Activated CD4-positive, alpha-beta T cell treated with anti-CD3 and anti-CD28 coated beads, Interleukin-2, amount 50 U/mL, for 24 hours (primary cell): ENCODE results near the gene ABCC1.

Source experiments
- DNase-seq, 2 donors: peaks; one replicate each; pipeline ENCODE4 v3.0.0-alpha.2; 2020; ENCODE audit warnings: low read depth in 1 of 2, low spot score in 1 of 2

ABCC1 gene

DNA sequence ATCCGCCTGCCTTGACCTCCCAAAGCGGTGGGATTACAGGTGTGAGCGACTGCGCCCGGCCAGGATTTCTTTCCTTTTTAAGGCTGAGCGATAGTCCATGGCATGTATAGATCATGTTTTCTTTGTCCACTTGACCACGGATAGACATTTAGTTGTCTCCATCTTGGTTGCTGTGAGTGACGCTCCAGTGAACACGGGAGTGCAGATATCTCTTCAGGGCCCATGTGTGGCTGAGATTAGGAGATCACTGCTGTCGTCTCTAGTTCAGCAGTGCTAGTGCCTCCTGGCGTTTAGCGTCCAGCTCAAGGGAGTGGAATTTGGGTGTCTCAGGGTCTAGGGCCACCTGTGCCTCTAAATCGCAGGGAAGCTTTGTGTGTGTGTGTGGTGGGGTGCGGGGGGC lies 41.5 kb downstream of the ABCC1 start:
- no peak for DNase-seq

DNA sequence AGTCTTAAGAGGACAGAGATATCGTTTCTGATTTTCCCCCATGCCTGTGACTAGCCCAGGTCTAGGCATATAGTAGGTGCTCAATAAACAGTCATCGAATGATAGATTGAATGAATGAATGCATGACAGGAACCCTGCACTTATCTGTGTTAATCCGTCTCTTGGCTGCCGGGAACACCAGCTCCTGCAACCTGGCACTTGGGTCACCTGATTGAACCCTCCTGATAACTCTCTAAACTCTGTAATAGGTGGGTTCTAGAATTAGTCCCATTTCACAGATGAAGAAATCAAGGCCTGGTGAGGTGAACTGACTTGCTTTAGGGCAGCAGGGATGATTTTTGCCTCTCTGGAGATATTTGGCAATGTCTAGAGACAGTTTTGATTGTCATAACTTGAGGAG lies 43.7 kb downstream of the ABCC1 start:
- no peak for DNase-seq

- no peak for DNase-seq
These were observed 44.1 kb downstream of the ABCC1 start for GRCh38 chr16:15993541-15993940.

GRCh38 chr16:15993946-15994665 lies 44.7 kb downstream of the ABCC1 start:
- DNase-seq, result no peak

GRCh38 chr16:15996432-15997109 lies 47.2 kb downstream of the ABCC1 start:
- no peak for DNase-seq

DNA sequence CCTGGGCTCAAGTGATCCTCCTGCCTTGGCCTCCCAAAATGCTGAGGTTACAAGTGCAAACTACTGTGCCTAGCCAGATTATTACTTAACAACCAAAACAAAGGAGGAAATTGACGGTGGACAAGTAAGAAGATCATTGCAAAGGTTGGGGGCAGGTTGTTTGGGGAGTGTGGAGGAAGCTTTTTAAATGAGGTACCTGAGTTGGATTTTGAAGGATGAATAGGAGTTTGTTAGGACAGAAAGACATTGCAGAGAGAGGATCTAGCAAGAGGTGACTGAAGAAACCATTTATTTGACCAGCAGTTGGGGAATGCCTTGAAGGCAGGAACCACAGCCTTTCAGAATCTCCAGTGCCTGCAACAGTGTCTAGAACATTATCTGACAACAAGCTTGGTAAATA lies 51.3 kb downstream of the ABCC1 start:
- no peak for DNase-seq

DNA sequence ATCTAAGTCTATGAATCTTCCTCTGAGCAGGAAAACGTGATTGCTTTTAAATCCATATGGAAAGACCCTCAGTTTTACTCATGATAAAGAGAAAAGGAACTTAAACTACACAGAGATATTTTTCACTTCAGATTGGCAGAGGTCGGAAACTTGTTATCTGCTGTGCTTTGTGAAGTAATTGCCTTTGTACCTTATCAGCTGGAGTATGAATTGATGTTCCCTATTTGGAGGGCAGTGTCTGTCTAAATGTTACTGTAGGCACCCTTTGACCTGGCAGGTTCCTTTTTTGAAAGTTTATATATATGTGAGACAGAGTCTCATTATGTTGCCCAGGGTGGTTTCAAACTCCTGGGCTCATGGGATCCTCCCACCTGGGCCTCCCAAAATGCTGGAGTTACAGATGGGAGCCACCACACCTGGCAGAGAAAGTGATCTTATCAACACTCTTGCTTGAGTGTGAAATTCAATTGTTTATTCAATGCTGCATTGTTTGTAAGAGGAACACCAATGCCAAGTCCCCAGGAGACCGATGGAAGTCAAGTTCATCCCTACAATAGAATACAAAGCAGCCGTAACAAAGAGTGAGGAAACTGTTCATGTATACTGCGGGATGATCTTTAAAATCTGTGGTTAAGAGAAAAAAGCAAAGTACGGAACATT lies 52.3 kb downstream of the ABCC1 start:
- DNase-seq, result no peak

GRCh38 chr16:16003719-16004313 lies 54.4 kb downstream of the ABCC1 start:
- DNase-seq, result no peak

- no peak for DNase-seq
These were observed 54.9 kb downstream of the ABCC1 start for GRCh38 chr16:16004314-16004749.

DNA sequence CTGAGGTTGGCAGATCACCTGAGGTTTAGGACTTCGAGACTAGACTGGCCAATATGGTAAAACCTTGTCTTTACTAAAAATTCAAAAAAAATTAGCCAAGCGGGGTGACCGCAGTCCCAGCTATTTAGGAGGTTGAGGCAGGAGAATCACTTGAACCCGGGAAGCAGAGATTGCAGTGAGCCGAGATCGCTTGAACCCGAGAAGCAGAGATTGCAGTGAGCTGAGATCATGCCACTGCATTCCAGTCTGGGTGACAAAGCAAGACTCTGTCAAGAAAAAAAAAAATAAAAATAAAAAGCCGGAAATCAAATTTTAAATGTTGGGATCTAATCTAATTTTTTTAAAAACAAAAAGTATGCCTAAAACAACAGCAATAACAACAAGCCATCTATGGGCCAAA lies 56.3 kb downstream of the ABCC1 start:
- DNase-seq, result no peak

- no peak for DNase-seq
These were observed 57.2 kb downstream of the ABCC1 start for GRCh38 chr16:16006650-16007049.

- no peak for DNase-seq
These were observed 58.3 kb downstream of the ABCC1 start for GRCh38 chr16:16007743-16008111.

DNA sequence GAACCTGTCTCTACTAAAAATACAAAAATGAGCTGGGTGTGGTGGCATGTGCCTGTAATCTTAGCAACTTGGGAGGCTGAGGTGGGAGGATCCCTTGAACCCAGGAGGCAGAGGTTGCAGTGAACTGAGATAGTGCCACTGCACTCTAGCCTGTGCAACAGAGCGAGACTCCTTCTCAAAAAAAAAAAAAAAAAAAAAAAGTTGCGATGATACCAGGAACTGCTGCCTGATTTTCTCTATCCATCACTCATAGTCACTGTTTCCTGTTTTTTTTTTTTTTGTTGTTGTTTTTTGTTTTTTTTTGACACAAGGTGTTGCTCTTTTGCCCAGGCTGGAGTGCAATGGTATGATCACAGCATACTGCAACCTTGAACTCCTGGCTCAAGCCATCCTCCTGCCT lies 59.2 kb downstream of the ABCC1 start:
- DNase-seq, result no peak

- DNase-seq, result no peak
These were observed 60.0 kb downstream of the ABCC1 start for GRCh38 chr16:16009401-16009800.

- no peak for DNase-seq
These were observed 60.8 kb downstream of the ABCC1 start for GRCh38 chr16:16010194-16010593.

GRCh38 chr16:16012144-16012543 lies 62.7 kb downstream of the ABCC1 start:
- DNase-seq, result no peak

DNA sequence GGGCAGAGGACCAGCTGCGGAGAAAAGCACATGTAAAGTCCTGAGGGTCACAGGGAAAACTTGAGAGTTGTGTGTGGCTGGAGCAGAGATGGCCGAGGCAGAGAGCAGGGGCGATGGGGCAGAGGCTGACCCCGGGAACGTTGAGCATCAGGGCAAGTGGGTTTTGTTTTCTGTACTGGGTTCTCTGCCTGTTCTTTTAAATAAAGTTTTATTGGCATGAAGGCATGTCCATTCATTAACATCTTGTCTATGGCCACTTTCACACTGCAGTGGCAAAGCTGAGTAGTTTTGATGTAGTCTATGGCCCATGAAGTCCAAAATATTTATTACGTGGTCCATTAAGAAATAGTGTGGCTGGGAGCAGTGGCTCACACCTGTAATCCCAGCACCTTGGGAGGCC lies 64.4 kb downstream of the ABCC1 start:
- DNase-seq, result no peak

GRCh38 chr16:16014329-16015224 lies 65.2 kb downstream of the ABCC1 start:
- no peak for DNase-seq

- DNase-seq, result no peak
These were observed 66.4 kb downstream of the ABCC1 start for GRCh38 chr16:16015849-16016248.

DNA sequence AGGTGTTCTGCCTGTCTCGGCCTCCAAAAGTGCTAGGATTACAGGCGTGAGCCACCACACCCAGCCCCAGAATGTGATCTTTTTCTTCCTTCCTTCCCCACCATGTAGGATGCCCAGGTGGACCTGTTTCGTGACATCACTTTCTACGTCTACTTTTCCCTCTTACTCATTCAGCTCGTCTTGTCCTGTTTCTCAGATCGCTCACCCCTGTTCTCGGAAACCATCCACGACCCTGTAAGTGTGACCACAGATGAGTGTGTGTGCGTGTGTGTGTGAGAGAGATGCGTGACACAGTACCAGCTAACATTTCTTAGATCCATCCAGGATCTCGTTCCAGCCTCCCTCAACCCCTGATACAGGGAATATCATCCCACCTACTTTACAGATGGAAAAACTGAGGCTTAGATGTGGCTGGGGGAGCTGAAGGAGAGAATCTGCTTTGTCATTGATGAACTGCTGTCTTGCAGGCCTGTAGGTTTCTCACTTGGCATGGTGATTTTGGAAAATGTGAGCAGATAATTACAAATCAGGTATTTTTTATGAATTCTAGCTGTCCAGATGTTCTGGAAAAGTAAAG lies 67.1 kb downstream of the ABCC1 start:
- no peak for DNase-seq

- no peak for DNase-seq
These were observed 68.4 kb downstream of the ABCC1 start for GRCh38 chr16:16017812-16018211.
